ENCODE results near the gene GSTM1.
A peak's percentile ranks its signal among the peaks of the same experiment; 100 is the strongest.

GSTM1 gene

GRCh38 chr1:109687641-109688499 is at the start of gene GSTM1:
GSTM1 (plus strand) TSS chr1:109687817; CDS start chr1:109687874, 57 bp downstream.
- DNase-seq, result peak in 3 of 6 experiments; percentile 62 to 81 (median 78)

- DNase-seq, result no peak
Measured at GRCh38 chr1:109639063-109639840, 48.4 kb upstream of the GSTM1 start.

GRCh38 chr1:109639841-109640184 is 47.8 kb upstream of the GSTM1 start:
- no peak for DNase-seq

- DNase-seq, result peak; percentile 59 to 89 (median 82)
Measured at GRCh38 chr1:109640285-109640865, 47.2 kb upstream of the GSTM1 start.

- no peak for DNase-seq
Measured at GRCh38 chr1:109641078-109641740, 46.4 kb upstream of the GSTM1 start.

GRCh38 chr1:109641861-109642260 is 45.8 kb upstream of the GSTM1 start:
- DNase-seq, result no peak

GRCh38 chr1:109642626-109643025 is 45.0 kb upstream of the GSTM1 start:
- no peak for DNase-seq

- DNase-seq, result peak; percentile 62 to 86 (median 79)
Measured at GRCh38 chr1:109643385-109644230, 44.0 kb upstream of the GSTM1 start.

GRCh38 chr1:109644670-109645069 is 42.9 kb upstream of the GSTM1 start:
- no peak for DNase-seq

- no peak for DNase-seq
Measured at GRCh38 chr1:109649491-109649914, 38.1 kb upstream of the GSTM1 start.

- no peak for DNase-seq
Measured at GRCh38 chr1:109650609-109651008, 37.0 kb upstream of the GSTM1 start.

- no peak for DNase-seq
Measured at GRCh38 chr1:109652402-109652801, 35.2 kb upstream of the GSTM1 start.

- no peak for DNase-seq
Measured at GRCh38 chr1:109653306-109653705, 34.3 kb upstream of the GSTM1 start.

GRCh38 chr1:109654519-109654918 is 33.1 kb upstream of the GSTM1 start:
- no peak for DNase-seq

GRCh38 chr1:109655615-109656519 is 31.8 kb upstream of the GSTM1 start, which contains the start of gene GSTM4:
GSTM4 (plus strand) TSS chr1:109656099; CDS start chr1:109656390, 291 bp downstream.
- DNase-seq, result peak; percentile 19 to 59 (median 38)

- DNase-seq, result no peak
Measured at GRCh38 chr1:109657395-109657794, 30.2 kb upstream of the GSTM1 start.

- DNase-seq, result no peak
Measured at GRCh38 chr1:109657970-109658369, 29.6 kb upstream of the GSTM1 start.

- DNase-seq, result no peak
Measured at GRCh38 chr1:109658533-109659042, 29.0 kb upstream of the GSTM1 start.

GRCh38 chr1:109659145-109659544 is 28.5 kb upstream of the GSTM1 start:
- DNase-seq, result no peak

GRCh38 chr1:109659997-109660690 is 27.5 kb upstream of the GSTM1 start:
- no peak for DNase-seq

Measured in stimulated activated naive CD4-positive, alpha-beta T cell (primary cell).